Heart left ventricle (tissue), 16 donors: ENCODE measurements around the gene DTX4. TPM values are rescaled to one million over a fixed set of nuclear protein-coding genes. Genes with fewer than 3 reads are reported as not detected.
"Not testable (repeated sequence)": the region's sequence is repeated elsewhere in the genome, so short reads cannot be mapped to it uniquely, and the experiment has no call there.

Source experiments
- ATAC-seq, 4 donors: fragments of 200-7000 bp; cut with Tn5 transposase; one replicate each; pipeline ENCODE4 v1.9.1; 2020 to 2022; ENCODE audit warnings: moderate library complexity in 4 of 4, mild to moderate bottlenecking in 3 of 4, moderate number of reproducible peaks in 1 of 4
- DNase-seq, 5 donors: peaks; one replicate each; pipeline ENCODE4 v3.0.0-alpha.2; 2020
- H3K27ac ChIP-seq, 12 donors: fragments of 200-600 bp; sonication (generic) in 4 of 12; one replicate each; pipeline versions ENCODE4 v1.5.0 to v1.8.0; 2016 to 2022; ENCODE audit warnings: mild to moderate bottlenecking in 2 of 12
- H3K27me3 ChIP-seq, 9 donors: fragments of 200-600 bp; sonication (generic) in 2 of 9; one replicate each; pipeline versions ENCODE4 v1.5.1 to v1.8.0; 2016 to 2022; ENCODE audit warnings: mild to moderate bottlenecking in 3 of 9
- H3K36me3 ChIP-seq, 9 donors: fragments of 200-600 bp; sonication (generic) in 2 of 9; one replicate each; pipeline versions ENCODE4 v1.5.0 to v1.8.0; 2018 to 2022; ENCODE audit warnings: mild to moderate bottlenecking in 2 of 9
- H3K4me1 ChIP-seq, 12 donors: fragments of 200-600 bp; sonication (generic) in 4 of 12; one replicate each; pipeline versions ENCODE4 v1.5.0 to v1.8.0; 2016 to 2022; ENCODE audit warnings: mild to moderate bottlenecking in 3 of 12
- H3K4me3 ChIP-seq, 12 donors: fragments of 200-600 bp; sonication (generic) in 4 of 12; one replicate each; pipeline versions ENCODE4 v1.5.0 to v1.8.0; 2017 to 2022; ENCODE audit warnings: mild to moderate bottlenecking in 9 of 12, moderate library complexity in 4 of 12
- H3K9me3 ChIP-seq, 12 donors: fragments of 200-600 bp; sonication (generic) in 4 of 12; one replicate each; pipeline versions ENCODE4 v1.5.0 to v1.8.0; 2016 to 2022; ENCODE audit warnings: mild to moderate bottlenecking in 1 of 12
- POLR2A ChIP-seq, 2 donors: fragments of 450-650 bp; IDR thresholded peaks; one replicate each; pipeline ENCODE4 v1.6.1; 2017; ENCODE audit warnings: antibody characterized with exemption in 2 of 2, mild to moderate bottlenecking in 2 of 2, moderate library complexity in 2 of 2
- WGBS, 4 donors: extraction: QIAGEN DNeasy Blood & Tissue Kit in 2 of 4; methylation state at CpG; one replicate each; pipeline versions ENCODE4 v1.1.5 to v1.1.7; 2013 to 2018; 5-methylcytosine and 5-hydroxymethylcytosine counted together
- intact Hi-C, 10 donors: fragments of 100-400 bp; cut with DNase I; formaldehyde crosslinking; loops; one replicate each; pipeline versions ENCODE4 v1.11.1 to v1.14.2; 2022
- long read RNA-seq, 3 donors: library from polyadenylated mRNA; unstranded; transcript quantifications; one replicate each; pipeline ENCODE4 v2.0.0, GENCODE V29; 2020 to 2021
- polyA plus RNA-seq, 2 donors: library from polyadenylated mRNA; stranded (reverse); fragments of 200-250 nt; gene quantifications; one replicate each; pipeline ENCODE4 v1.2.3, GENCODE V29; 2013
- total RNA-seq, 9 donors: library from RNA; depleted of rRNA in 2 of 9; stranded (reverse); fragments of >200 nt in 2 of 9; fragmentation: NEBNext Ultra II Directional in 3 of 9; extraction: Animal tissue kit (Norgen Biotek cat#: 25700) in 3 of 9; gene quantifications; one replicate each; pipeline versions ENCODE4 v1.1.0 to v1.2.4, GENCODE V29; 2016 to 2023
- TF ChIP-seq, protein P1 (sequence below), 12 donors: fragments of 200-600 bp; sonication (generic) in 4 of 12; IDR thresholded peaks; one replicate each; pipeline versions ENCODE4 v1.5.0 to v1.8.0; 2018 to 2022; ENCODE audit warnings: antibody characterized with exemption in 12 of 12, mild to moderate bottlenecking in 5 of 12
- donor health status: ischemic (EF 13 %, LVEDD 7.1; RV severe dilation, severe dysfunction).
- donor health status: healthy with polysubstance abuse.
- donor health status: DM: no; HTN: yes; CAD: no.
- donor health status: DM: no; HTN: no; CAD: no.
- donor health status: ischemic (EF 25% LVEDD 6.9; RV normal size, moderate dysfunction).
- donor health status: ischemic (EF 25% LVEDD 5.7; RV mildly dilated, moderate dysfunction).
- donor health status: healthy.
- donor health status: DM: yes; HTN: yes; CAD: no.
- donor health status: ischemic (EF 35%, LVEDD 5.7; RV mildly dilated, moderate dysfunction).
- donor health status: nonischemic (EF 11% LVEDD 7.7; RV severe dilation, severe dysfunction).
- donor health status: DM: yes; HTN: yes; CAD: no.
- donor health status: PGD.
- donor health status: ischemic (EF 29% LVEDD 5.4; RV normal size, mild dysfunction).
- donor health status: nonischemic (EF 23%, LVEDD 6.1; RV moderate dilation, normal function).

DTX4 gene
- total RNA-seq: 1 to 10 TPM in 8 of 9 donors, under 1 TPM in 1; 0.74 to 6.8 (median 2.1) TPM
- polyA plus RNA-seq: 1 to 10 TPM in 1 of 2 donors, under 1 TPM in 1; 0.76 to 1.1 TPM
- long read RNA-seq, donor 1, partial matches to known transcripts: 0 of 3 reads
- long read RNA-seq, donor 1, other reads (novel, unspliced or antisense): 3 of 3 reads
- long read RNA-seq, donor 2: 0 reads
- long read RNA-seq, donor 3, partial matches to known transcripts: 0 of 4 reads
- long read RNA-seq, donor 3, other reads (novel, unspliced or antisense): 4 of 4 reads

DNA sequence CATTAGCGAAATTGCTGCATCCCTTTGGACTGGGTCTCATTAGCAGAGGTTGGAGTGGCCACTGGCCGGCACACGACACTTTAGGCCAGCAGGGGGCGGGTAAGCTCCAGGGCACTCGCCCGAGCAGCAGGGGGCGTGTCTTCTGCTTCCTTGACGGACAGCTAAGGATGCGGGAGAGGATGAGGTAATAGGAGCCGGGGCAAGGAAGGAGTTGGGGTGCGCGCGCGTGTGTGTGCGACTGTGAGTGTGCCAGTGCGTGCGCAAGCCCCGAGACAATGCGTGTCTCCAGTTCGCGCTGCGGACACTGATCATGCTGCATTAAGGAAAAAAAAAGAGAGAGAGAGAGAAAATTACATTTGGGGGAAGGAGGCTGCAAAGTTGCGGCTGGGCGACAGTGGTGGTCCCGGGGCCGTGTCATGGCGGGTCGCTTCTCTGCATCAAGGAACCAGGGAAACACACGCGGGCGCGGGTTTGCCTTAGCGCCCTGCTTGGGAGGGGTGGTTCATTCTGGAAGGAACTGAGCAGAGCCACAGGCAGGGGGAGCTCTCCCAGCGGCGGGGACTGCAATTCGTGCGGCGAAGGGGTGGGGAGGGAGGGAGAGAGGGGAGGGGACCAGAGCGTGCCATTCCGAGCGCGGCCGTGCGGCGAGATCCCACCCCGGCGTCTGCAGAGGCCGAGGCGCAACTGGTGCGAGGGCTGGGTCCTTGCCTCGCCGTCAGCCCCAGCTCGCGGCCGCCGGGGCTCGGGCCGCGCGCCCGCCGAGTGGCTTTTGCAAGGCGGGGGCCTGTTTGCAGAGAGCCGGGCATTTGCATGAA is at the start of gene DTX4:
TSS of gene DTX4 (plus strand) at position 625 of the 815 bp plus-strand sequence. CDS start 464 bp downstream, outside the sequence.
- DNase-seq (peak; percentile 91 to 96 (median 92)), ATAC-seq (peak; percentile 95 to 97 (median 96))
- peaks cover 0 to 27% (median 10%) of the 10 kb centered on the region in 12 donors for H3K4me1 ChIP-seq
- intact Hi-C loops: loop anchor here (1.0 to 10.0 kb wide), 13 partner anchors 35 to 263 kb away; partner anchors contain the start of genes OR5A2 (in 2 of the 10) and OR5A1 (in 1 of the 10)
- H3K9me3 ChIP-seq: no peaks in the 10 kb centered on the region
- 0 to 1% (median 0%) methylated on average over 58 to 64 of the region's 64 CpGs for WGBS, 4 donors
- H3K27ac ChIP-seq: peak within 1 kb of the TSS in 11 of 12 donors; percentile 22 to 74 (median 49)
- TF ChIP-seq, protein P1, sequence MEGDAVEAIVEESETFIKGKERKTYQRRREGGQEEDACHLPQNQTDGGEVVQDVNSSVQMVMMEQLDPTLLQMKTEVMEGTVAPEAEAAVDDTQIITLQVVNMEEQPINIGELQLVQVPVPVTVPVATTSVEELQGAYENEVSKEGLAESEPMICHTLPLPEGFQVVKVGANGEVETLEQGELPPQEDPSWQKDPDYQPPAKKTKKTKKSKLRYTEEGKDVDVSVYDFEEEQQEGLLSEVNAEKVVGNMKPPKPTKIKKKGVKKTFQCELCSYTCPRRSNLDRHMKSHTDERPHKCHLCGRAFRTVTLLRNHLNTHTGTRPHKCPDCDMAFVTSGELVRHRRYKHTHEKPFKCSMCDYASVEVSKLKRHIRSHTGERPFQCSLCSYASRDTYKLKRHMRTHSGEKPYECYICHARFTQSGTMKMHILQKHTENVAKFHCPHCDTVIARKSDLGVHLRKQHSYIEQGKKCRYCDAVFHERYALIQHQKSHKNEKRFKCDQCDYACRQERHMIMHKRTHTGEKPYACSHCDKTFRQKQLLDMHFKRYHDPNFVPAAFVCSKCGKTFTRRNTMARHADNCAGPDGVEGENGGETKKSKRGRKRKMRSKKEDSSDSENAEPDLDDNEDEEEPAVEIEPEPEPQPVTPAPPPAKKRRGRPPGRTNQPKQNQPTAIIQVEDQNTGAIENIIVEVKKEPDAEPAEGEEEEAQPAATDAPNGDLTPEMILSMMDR (IDR thresholded peaks at IDR 0.05): peak; percentile 70 to 90 (median 83)
- peak in 1 of 2 donors; percentile 8 for TF ChIP-seq POLR2A (IDR thresholded peaks at IDR 0.05)
- peaks cover 0 to 9% (median 0%) of the 10 kb centered on the region in 9 donors for H3K27me3 ChIP-seq
- H3K36me3 ChIP-seq: no peaks in the 10 kb centered on the region
- peak within 1 kb of the TSS; percentile 41 to 79 (median 64) for H3K4me3 ChIP-seq

GRCh38 chr11:59135648-59136461 is 36.1 kb upstream of the DTX4 start:
- 12 to 17% (median 13%) methylated on average over 20 of the region's 20 CpGs for WGBS, 4 donors
- no peaks in the 10 kb centered on the region for H3K27me3 ChIP-seq
- H3K9me3 ChIP-seq: peaks cover 0 to 10% (median 0%) of the 10 kb centered on the region in 12 donors
- DNase-seq (peak; percentile 73 to 91 (median 78)), ATAC-seq (peak in 3 of 4 donors; percentile 93 to 96 (median 93))
- H3K27ac ChIP-seq: no peak overlapping the region
- intact Hi-C loops: loop anchor here in 7 of 10 donors (2.0 to 10.0 kb wide), 8 partner anchors 34 to 481 kb away; no protein-coding TSS in a partner anchor
- H3K36me3 ChIP-seq: peaks cover 0 to 52% (median 28%) of the 10 kb centered on the region in 9 donors
- no peak overlapping the region for H3K4me3 ChIP-seq
- no peak for TF ChIP-seq POLR2A (IDR thresholded peaks at IDR 0.05)
- TF ChIP-seq, protein P1 (IDR thresholded peaks at IDR 0.05): peak; percentile 91 to 99 (median 96)
- peaks cover 0 to 7% (median 0%) of the 10 kb centered on the region in 12 donors for H3K4me1 ChIP-seq

DNA sequence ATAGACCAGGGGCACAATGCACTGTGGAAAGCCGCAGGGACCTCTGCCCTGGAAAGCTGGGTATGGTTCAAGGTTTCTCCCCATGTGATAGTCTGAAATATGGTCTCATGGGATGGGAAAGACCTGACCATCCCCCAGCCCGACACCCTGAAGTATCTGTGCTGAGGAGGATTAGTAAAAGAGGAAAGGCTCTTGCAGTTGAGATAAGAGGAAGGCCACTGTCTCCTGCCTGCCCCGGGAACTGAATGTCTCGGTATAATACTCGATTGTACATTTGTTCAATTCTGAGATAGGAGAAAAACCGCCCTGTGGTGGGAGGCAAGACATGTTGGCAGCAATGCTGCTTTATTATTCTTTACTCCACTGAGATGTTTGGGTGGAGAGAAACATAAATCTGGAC is 35.4 kb upstream of the DTX4 start:
- not testable (repeated sequence) for H3K27ac ChIP-seq, DNase-seq, H3K4me3 ChIP-seq, H3K9me3 ChIP-seq, ATAC-seq, H3K27me3 ChIP-seq
- peaks cover 0 to 52% (median 23%) of the 10 kb centered on the region in 9 donors for H3K36me3 ChIP-seq
- intact Hi-C loops: loop anchor here in 7 of 10 donors (2.0 to 10.0 kb wide), 7 partner anchors 34 to 482 kb away; no protein-coding TSS in a partner anchor
- WGBS, 4 donors: 63 to 74% (median 71%) methylated on average over 6 of the region's 6 CpGs
- peaks cover 0 to 13% (median 0%) of the 10 kb centered on the region in 12 donors for H3K4me1 ChIP-seq

DNA sequence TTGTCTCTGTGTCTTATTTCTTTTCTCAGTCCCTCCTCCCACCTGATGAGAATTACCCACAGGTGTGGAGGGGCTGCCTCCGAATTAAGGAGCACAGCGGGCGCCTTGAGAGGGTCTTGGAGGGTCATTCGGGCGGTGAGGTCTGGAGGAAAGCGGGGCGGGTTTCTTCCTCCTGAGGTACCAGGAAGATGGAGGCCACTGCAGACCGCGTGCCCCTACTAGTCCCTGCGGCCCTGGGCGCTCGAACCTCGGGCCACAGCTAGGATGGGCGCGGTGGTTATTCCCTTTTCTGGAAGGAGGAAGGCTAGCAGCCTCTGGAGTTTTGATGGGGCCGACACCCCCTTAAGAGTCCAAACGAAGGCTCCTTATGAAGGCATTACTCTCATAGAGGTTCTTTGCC is 34.7 kb upstream of the DTX4 start:
- H3K27ac ChIP-seq: no peak overlapping the region
- no peak for DNase-seq
- intact Hi-C loops: loop anchor here in 7 of 10 donors (2.0 to 10.0 kb wide), 7 partner anchors 35 to 482 kb away; no protein-coding TSS in a partner anchor
- H3K27me3 ChIP-seq: no peaks in the 10 kb centered on the region
- 92 to 97% (median 95%) methylated on average over 17 of the region's 17 CpGs for WGBS, 4 donors
- peaks cover 0 to under 1% (median 0%) of the 10 kb centered on the region in 12 donors for H3K9me3 ChIP-seq
- H3K36me3 ChIP-seq: peaks cover 0 to 45% (median 17%) of the 10 kb centered on the region in 9 donors
- ATAC-seq: no peak
- peaks cover 0 to 19% (median 0%) of the 10 kb centered on the region in 12 donors for H3K4me1 ChIP-seq
- no peak overlapping the region for H3K4me3 ChIP-seq
- TF ChIP-seq, protein P1 (IDR thresholded peaks at IDR 0.05): no peak
- no peak for TF ChIP-seq POLR2A (IDR thresholded peaks at IDR 0.05)
